ENCODE measurements around the gene NR5A1. TPM values are rescaled to one million over a fixed set of nuclear protein-coding genes. Genes with fewer than 3 reads are reported as not detected.

The NR5A1 gene
- polyA plus RNA-seq, 2 donors: 0.02 TPM; not detected in 1

DNA sequence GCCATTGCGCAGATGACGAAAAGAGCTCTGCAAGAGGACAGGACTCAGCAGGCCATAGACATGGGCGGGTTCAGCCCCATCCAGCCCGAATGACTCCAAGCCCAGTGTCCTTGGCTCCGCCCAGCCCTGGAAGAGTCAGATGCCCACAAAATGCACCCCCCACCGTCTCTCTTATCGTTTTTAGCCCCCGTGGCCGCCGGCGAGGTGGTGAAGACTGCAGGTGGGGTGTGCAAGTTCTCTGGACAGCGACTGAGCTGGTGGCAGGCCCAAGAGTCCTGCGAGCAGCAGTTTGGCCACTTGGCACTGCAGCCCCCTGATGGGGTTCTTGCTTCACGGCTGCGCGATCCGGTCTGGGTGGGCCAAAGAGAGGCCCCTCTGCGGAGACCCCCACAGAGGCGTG lies 54.9 kb downstream of the NR5A1 start:
- Histone ChIP-seq H3K27me3 (ENCODE audit: control insufficient read depth in 1 of 2, insufficient read depth in 2 of 2, low read length in 2 of 2) (peaks cover 0 to 4% of the 10 kb centered on the region in 2 donors), H3K27ac (ENCODE audit: low read depth in 2 of 2, low read length in 1 of 2) (no peak overlapping the region), H3K4me1 (ENCODE audit: control insufficient read depth in 2 of 2, insufficient read depth in 2 of 2, low read length in 1 of 2) (peaks cover 3 to 14% of the 10 kb centered on the region in 2 donors), H3K4me3 (ENCODE audit: low read depth in 1 of 2, low read length in 2 of 2) (no peak overlapping the region), H3K9me3 (ENCODE audit: control insufficient read depth in 2 of 2, insufficient read depth in 1 of 2, low read depth in 1 of 2, low read length in 1 of 2) (no peaks in the 10 kb centered on the region), H3K36me3 (ENCODE audit: control insufficient read depth in 2 of 2, insufficient read depth in 2 of 2, low read length in 1 of 2) (no peaks in the 10 kb centered on the region)
- WGBS, 2 donors: 80 to 81% methylated on average over 19 of the region's 19 CpGs

- H3K4me3 ChIP-seq (ENCODE audit: low read depth in 1 of 2, low read length in 2 of 2): peak overlapping the region in 1 of 2 donors; percentile 1
- no peaks in the 10 kb centered on the region for H3K9me3 ChIP-seq (ENCODE audit: control insufficient read depth in 2 of 2, insufficient read depth in 1 of 2, low read depth in 1 of 2, low read length in 1 of 2)
- peaks cover 3 to 14% of the 10 kb centered on the region in 2 donors for H3K4me1 ChIP-seq (ENCODE audit: control insufficient read depth in 2 of 2, insufficient read depth in 2 of 2, low read length in 1 of 2)
- WGBS, 2 donors: 41 to 48% methylated on average over 18 to 19 of the region's 19 CpGs
- H3K27me3 ChIP-seq (ENCODE audit: control insufficient read depth in 1 of 2, insufficient read depth in 2 of 2, low read length in 2 of 2): peaks cover 0 to 4% of the 10 kb centered on the region in 2 donors
- H3K27ac ChIP-seq (ENCODE audit: low read depth in 2 of 2, low read length in 1 of 2): no peak overlapping the region
- no peaks in the 10 kb centered on the region for H3K36me3 ChIP-seq (ENCODE audit: control insufficient read depth in 2 of 2, insufficient read depth in 2 of 2, low read length in 1 of 2)
Observed at GRCh38 chr9:124450931-124451661, 56.1 kb downstream of the NR5A1 start.

DNA sequence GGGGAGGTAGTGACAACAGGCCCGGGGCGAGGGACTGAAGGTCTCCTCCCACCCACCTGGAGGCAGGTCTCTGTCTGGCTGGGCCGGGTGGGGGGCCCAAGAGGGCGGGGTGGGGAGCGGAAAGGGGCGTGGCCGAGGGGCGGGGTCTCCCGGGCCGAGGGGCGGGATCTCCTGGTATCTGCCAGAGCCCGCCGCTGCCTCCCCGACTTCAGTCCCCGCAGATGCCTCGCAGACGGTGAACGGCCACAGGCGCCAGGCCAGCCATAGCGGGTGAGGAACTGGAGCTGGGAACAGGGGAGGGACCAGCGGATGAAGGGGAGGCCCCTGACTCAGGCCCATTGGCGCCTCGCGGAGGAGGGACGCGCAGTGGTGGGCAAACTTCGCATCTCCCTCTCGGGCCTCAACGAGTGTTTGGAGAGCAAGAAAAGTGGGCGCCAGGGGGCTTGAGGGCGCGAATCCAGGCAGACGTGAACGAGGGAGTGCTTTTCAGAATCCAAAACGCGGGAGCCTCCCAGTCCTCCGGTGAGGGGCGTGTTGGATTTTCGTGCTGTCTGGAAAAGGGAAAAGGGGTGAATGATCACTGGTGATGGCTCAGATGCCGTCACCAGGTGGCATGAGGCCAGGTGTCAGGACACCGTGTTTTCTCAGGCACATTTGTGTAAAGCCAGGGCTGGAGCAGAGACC lies 56.8 kb downstream of the NR5A1 start, which contains the start of gene ADGRD2:
Gene ADGRD2, plus strand, starts transcription at position 211 of the 684 bp plus-strand sequence. CDS start 1,216 bp downstream, outside the sequence.
- Histone ChIP-seq H3K36me3 (ENCODE audit: control insufficient read depth in 2 of 2, insufficient read depth in 2 of 2, low read length in 1 of 2) (no peaks in the 10 kb centered on the region), H3K27ac (ENCODE audit: low read depth in 2 of 2, low read length in 1 of 2) (no peak within 1 kb of the TSS), H3K4me1 (ENCODE audit: control insufficient read depth in 2 of 2, insufficient read depth in 2 of 2, low read length in 1 of 2) (peaks cover 3 to 14% of the 10 kb centered on the region in 2 donors), H3K9me3 (ENCODE audit: control insufficient read depth in 2 of 2, insufficient read depth in 1 of 2, low read depth in 1 of 2, low read length in 1 of 2) (no peaks in the 10 kb centered on the region), H3K27me3 (ENCODE audit: control insufficient read depth in 1 of 2, insufficient read depth in 2 of 2, low read length in 2 of 2) (peaks cover 0 to 4% of the 10 kb centered on the region in 2 donors), H3K4me3 (ENCODE audit: low read depth in 1 of 2, low read length in 2 of 2) (peak within 1 kb of the TSS in 1 of 2 donors; percentile 1)
- 7 to 9% methylated on average over 33 to 41 of the region's 41 CpGs for WGBS, 2 donors

- 84 to 89% methylated on average over 13 of the region's 13 CpGs for WGBS, 2 donors
- H3K4me1 ChIP-seq (ENCODE audit: control insufficient read depth in 2 of 2, insufficient read depth in 2 of 2, low read length in 1 of 2): peaks cover 3 to 14% of the 10 kb centered on the region in 2 donors
Observed at GRCh38 chr9:124449381-124450151, 57.6 kb downstream of the NR5A1 start.

DNA sequence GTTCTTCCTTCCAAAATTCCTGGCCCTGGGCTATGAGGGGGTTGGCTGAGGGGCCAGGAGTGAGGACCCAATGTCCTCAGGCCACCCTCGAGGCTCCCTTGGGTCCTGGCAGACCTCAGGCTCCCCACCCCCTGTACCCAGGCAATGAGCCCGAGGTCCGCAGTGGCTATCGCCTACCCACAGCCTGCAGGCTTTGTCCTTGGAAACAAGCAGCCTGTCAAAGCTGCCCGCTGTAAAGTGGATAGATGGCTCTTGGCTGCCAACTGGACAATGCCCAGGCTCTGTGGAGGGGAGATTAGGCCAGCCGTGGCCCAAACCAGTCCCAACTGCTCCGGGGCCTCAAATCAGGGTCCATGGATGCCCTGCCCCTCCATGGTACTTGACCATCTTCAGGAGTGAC lies 59.2 kb downstream of the NR5A1 start:
- H3K9me3 ChIP-seq (ENCODE audit: control insufficient read depth in 2 of 2, insufficient read depth in 1 of 2, low read depth in 1 of 2, low read length in 1 of 2): no peaks in the 10 kb centered on the region
- H3K27ac ChIP-seq (ENCODE audit: low read depth in 2 of 2, low read length in 1 of 2): no peak overlapping the region
- H3K4me3 ChIP-seq (ENCODE audit: low read depth in 1 of 2, low read length in 2 of 2): no peak overlapping the region
- H3K36me3 ChIP-seq (ENCODE audit: control insufficient read depth in 2 of 2, insufficient read depth in 2 of 2, low read length in 1 of 2): no peaks in the 10 kb centered on the region
- peaks cover 0 to 4% of the 10 kb centered on the region in 2 donors for H3K27me3 ChIP-seq (ENCODE audit: control insufficient read depth in 1 of 2, insufficient read depth in 2 of 2, low read length in 2 of 2)
- peaks cover 0 to 11% of the 10 kb centered on the region in 2 donors for H3K4me1 ChIP-seq (ENCODE audit: control insufficient read depth in 2 of 2, insufficient read depth in 2 of 2, low read length in 1 of 2)
- WGBS, 2 donors: 73 to 82% methylated on average over 7 of the region's 7 CpGs

More at GRCh38 chr9:124449381-124450151, 57.6 kb downstream of the NR5A1 start:
- no peaks in the 10 kb centered on the region for H3K36me3 ChIP-seq (ENCODE audit: control insufficient read depth in 2 of 2, insufficient read depth in 2 of 2, low read length in 1 of 2)
- no peaks in the 10 kb centered on the region for H3K9me3 ChIP-seq (ENCODE audit: control insufficient read depth in 2 of 2, insufficient read depth in 1 of 2, low read depth in 1 of 2, low read length in 1 of 2)
- H3K4me3 ChIP-seq (ENCODE audit: low read depth in 1 of 2, low read length in 2 of 2): no peak overlapping the region
- no peak overlapping the region for H3K27ac ChIP-seq (ENCODE audit: low read depth in 2 of 2, low read length in 1 of 2)
- peaks cover 0 to 4% of the 10 kb centered on the region in 2 donors for H3K27me3 ChIP-seq (ENCODE audit: control insufficient read depth in 1 of 2, insufficient read depth in 2 of 2, low read length in 2 of 2)

DNA sequence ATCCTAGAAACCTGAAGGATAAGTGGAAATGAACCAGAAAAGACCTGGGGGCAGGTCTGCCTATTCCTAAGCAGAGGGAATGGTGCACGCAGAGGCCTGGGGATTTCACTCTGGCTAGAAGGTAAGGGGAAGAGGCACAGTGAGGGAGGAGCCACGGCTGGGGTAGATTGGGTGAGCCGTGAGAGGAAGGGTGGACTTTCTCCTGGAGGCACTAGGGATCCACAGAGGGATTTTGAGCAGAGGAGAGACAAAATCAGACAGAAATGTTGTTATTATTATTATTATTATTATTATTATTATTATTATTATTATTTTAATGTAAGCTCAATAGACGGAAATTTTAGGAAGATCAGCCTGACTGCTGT lies 59.9 kb downstream of the NR5A1 start:
- H3K4me3 ChIP-seq (ENCODE audit: low read depth in 1 of 2, low read length in 2 of 2): no peak overlapping the region
- no peak overlapping the region for H3K27ac ChIP-seq (ENCODE audit: low read depth in 2 of 2, low read length in 1 of 2)
- no peaks in the 10 kb centered on the region for H3K36me3 ChIP-seq (ENCODE audit: control insufficient read depth in 2 of 2, insufficient read depth in 2 of 2, low read length in 1 of 2)
- H3K9me3 ChIP-seq (ENCODE audit: control insufficient read depth in 2 of 2, insufficient read depth in 1 of 2, low read depth in 1 of 2, low read length in 1 of 2): no peaks in the 10 kb centered on the region
- WGBS, 2 donors: 76 to 78% methylated on average over 4 of the region's 4 CpGs
- H3K4me1 ChIP-seq (ENCODE audit: control insufficient read depth in 2 of 2, insufficient read depth in 2 of 2, low read length in 1 of 2): peaks cover 0 to 7% of the 10 kb centered on the region in 2 donors
- no peaks in the 10 kb centered on the region for H3K27me3 ChIP-seq (ENCODE audit: control insufficient read depth in 1 of 2, insufficient read depth in 2 of 2, low read length in 2 of 2)

DNA sequence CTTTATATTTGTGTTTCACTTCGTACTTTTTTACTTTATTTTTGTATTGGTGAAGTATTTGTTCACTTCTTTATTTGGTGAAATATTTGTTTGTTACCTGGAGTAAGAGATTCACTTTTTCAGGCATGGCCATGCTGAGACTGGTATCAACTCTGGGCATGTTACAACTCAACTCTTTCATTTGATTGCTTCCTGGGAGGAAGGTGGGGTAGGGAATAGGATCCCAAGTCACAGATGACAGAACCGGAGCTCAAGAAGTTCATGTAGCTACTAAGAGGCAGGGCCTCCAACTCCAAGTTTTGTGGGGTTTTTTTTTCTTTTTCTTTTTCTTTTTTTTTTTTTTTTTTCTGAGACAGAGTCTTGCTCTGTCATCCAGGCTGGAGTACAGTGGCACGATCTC lies 63.0 kb downstream of the NR5A1 start:
- no peak overlapping the region for H3K27ac ChIP-seq (ENCODE audit: low read depth in 2 of 2, low read length in 1 of 2)
- no peaks in the 10 kb centered on the region for H3K4me1 ChIP-seq (ENCODE audit: control insufficient read depth in 2 of 2, insufficient read depth in 2 of 2, low read length in 1 of 2)
- no peaks in the 10 kb centered on the region for H3K27me3 ChIP-seq (ENCODE audit: control insufficient read depth in 1 of 2, insufficient read depth in 2 of 2, low read length in 2 of 2)
- no peaks in the 10 kb centered on the region for H3K36me3 ChIP-seq (ENCODE audit: control insufficient read depth in 2 of 2, insufficient read depth in 2 of 2, low read length in 1 of 2)
- no peak overlapping the region for H3K4me3 ChIP-seq (ENCODE audit: low read depth in 1 of 2, low read length in 2 of 2)
- WGBS, 2 donors: 57 to 71% methylated on average over 3 of the region's 3 CpGs
- no peaks in the 10 kb centered on the region for H3K9me3 ChIP-seq (ENCODE audit: control insufficient read depth in 2 of 2, insufficient read depth in 1 of 2, low read depth in 1 of 2, low read length in 1 of 2)

- H3K36me3 ChIP-seq (ENCODE audit: control insufficient read depth in 2 of 2, insufficient read depth in 2 of 2, low read length in 1 of 2): no peaks in the 10 kb centered on the region
- H3K4me1 ChIP-seq (ENCODE audit: control insufficient read depth in 2 of 2, insufficient read depth in 2 of 2, low read length in 1 of 2): no peaks in the 10 kb centered on the region
- no peak overlapping the region for H3K27ac ChIP-seq (ENCODE audit: low read depth in 2 of 2, low read length in 1 of 2)
- no peak overlapping the region for H3K4me3 ChIP-seq (ENCODE audit: low read depth in 1 of 2, low read length in 2 of 2)
- WGBS, 2 donors: 77 to 85% methylated on average over 2 of the region's 2 CpGs
- no peaks in the 10 kb centered on the region for H3K27me3 ChIP-seq (ENCODE audit: control insufficient read depth in 1 of 2, insufficient read depth in 2 of 2, low read length in 2 of 2)
- H3K9me3 ChIP-seq (ENCODE audit: control insufficient read depth in 2 of 2, insufficient read depth in 1 of 2, low read depth in 1 of 2, low read length in 1 of 2): no peaks in the 10 kb centered on the region
Observed at GRCh38 chr9:124443625-124444024, 63.6 kb downstream of the NR5A1 start.

DNA sequence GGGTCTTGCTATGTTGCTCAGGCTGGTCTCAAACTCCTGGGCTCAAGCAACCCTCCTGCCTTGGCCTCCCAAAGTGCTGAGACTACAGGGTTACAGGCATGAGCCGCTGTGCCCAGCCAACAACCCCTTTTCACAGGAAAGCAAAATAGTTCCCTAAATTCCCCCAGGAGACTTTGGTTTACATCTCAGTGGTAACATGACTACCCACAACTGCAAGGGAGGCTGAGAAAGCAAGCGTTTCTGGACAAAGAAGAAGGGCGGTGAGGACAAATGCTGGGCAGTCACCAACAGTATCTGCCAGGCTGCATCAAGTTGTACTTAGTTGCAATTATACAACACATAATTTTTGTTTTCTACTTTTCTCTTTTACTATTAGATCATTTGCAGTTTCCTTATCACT lies 64.4 kb downstream of the NR5A1 start:
- H3K27ac ChIP-seq (ENCODE audit: low read depth in 2 of 2, low read length in 1 of 2): no peak overlapping the region
- H3K4me3 ChIP-seq (ENCODE audit: low read depth in 1 of 2, low read length in 2 of 2): no peak overlapping the region
- no peaks in the 10 kb centered on the region for H3K4me1 ChIP-seq (ENCODE audit: control insufficient read depth in 2 of 2, insufficient read depth in 2 of 2, low read length in 1 of 2)
- no peaks in the 10 kb centered on the region for H3K9me3 ChIP-seq (ENCODE audit: control insufficient read depth in 2 of 2, insufficient read depth in 1 of 2, low read depth in 1 of 2, low read length in 1 of 2)
- H3K27me3 ChIP-seq (ENCODE audit: control insufficient read depth in 1 of 2, insufficient read depth in 2 of 2, low read length in 2 of 2): no peaks in the 10 kb centered on the region
- H3K36me3 ChIP-seq (ENCODE audit: control insufficient read depth in 2 of 2, insufficient read depth in 2 of 2, low read length in 1 of 2): no peaks in the 10 kb centered on the region
- WGBS, 2 donors: 80 to 84% methylated on average over 3 of the region's 3 CpGs
